NT2/D1 (cell line): ENCODE data around the gene AFTPH.

Experiments used
- DNase-seq: peaks from one replicate; pipeline ENCODE4 v3.0.0-alpha.2; 2011; ENCODE audit warnings: low read depth, low spot score
- H3K27me3 ChIP-seq: 2 replicates; pipeline ENCODE4 v1.6.0; 2011; ENCODE audit warnings: mild to moderate bottlenecking; ENCODE audit not compliant: insufficient read length, insufficient read depth
- H3K36me3 ChIP-seq: 2 replicates; pipeline ENCODE4 v1.6.1; 2011; ENCODE audit warnings: mild to moderate bottlenecking, low read length, mixed read lengths; ENCODE audit not compliant: insufficient read depth, insufficient read length
- H3K4me1 ChIP-seq: 2 replicates; pipeline ENCODE4 v1.5.1; 2011; ENCODE audit not compliant: insufficient read depth, insufficient read length
- H3K4me3 ChIP-seq: 2 replicates; pipeline ENCODE4 v1.5.1; 2011; ENCODE audit warnings: low read depth; ENCODE audit not compliant: insufficient read length
- H3K9ac ChIP-seq: 2 replicates; pipeline ENCODE4 v1.6.0; 2011; ENCODE audit warnings: low read depth; ENCODE audit not compliant: insufficient read length
- H3K9me3 ChIP-seq: 2 replicates; pipeline ENCODE4 v1.5.1; 2011; ENCODE audit warnings: mild to moderate bottlenecking, low read length; ENCODE audit not compliant: insufficient read depth
- SUZ12 ChIP-seq: IDR thresholded peaks from 2 replicates; pipeline ENCODE4 v1.6.1; 2011; ENCODE audit not compliant: insufficient read length, insufficient read depth; ENCODE audit errors: extremely low read depth
- YY1 ChIP-seq: IDR thresholded peaks from 2 replicates; pipeline ENCODE4 v1.6.1; 2011; ENCODE audit not compliant: insufficient read length, insufficient read depth
- ZNF274 ChIP-seq: IDR thresholded peaks from 2 replicates; pipeline ENCODE4 v1.6.1; 2011; ENCODE audit warnings: mild to moderate bottlenecking, low read depth, low read length

Gene AFTPH

DNA sequence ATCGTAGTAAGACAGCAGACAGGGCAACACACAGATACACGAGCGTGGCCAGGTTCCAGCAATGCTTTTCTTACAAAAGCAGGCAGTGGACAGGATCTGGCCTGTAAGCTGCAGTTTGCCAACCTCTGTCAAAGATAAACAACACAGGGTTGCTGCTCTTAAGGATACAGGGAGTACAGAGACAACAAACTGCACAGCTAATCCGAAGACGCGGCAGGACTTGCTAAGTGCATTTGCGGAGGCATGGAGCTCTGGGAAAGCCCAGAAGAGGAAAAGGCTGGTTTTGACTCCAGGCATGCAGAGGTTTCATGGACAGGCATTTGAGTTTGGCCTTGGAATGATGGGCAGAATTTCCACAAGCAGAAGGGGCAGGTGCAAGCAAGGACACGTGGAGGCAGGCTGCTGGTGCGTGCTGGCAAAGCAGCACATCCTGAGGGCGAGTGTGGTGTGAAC, 105.2 kb downstream of the AFTPH start:
- TF ChIP-seq SUZ12 (no peak), YY1 (no peak), ZNF274 (no peak)
- Histone ChIP-seq H3K4me1 (peaks cover 3% of the 10 kb centered on the region), H3K4me3 (no peak overlapping the region), H3K36me3 (peaks cover 30% of the 10 kb centered on the region), H3K27me3 (no peaks in the 10 kb centered on the region), H3K9me3 (no peaks in the 10 kb centered on the region), H3K9ac (no peak overlapping the region)
- no peak for DNase-seq

GRCh38 chr2:64629875-64630274, 105.7 kb downstream of the AFTPH start:
- no peak overlapping the region for H3K9ac ChIP-seq
- H3K9me3 ChIP-seq = no peaks in the 10 kb centered on the region
- H3K27me3 ChIP-seq = no peaks in the 10 kb centered on the region
- DNase-seq = no peak
- peaks cover 3% of the 10 kb centered on the region for H3K4me1 ChIP-seq
- no peak for TF ChIP-seq YY1
- TF ChIP-seq ZNF274 = no peak
- TF ChIP-seq SUZ12 = no peak
- H3K4me3 ChIP-seq = no peak overlapping the region
- H3K36me3 ChIP-seq = peaks cover 35% of the 10 kb centered on the region

GRCh38 chr2:64630752-64631151, 106.6 kb downstream of the AFTPH start:
- Histone ChIP-seq H3K9me3 (no peaks in the 10 kb centered on the region), H3K4me1 (peaks cover 3% of the 10 kb centered on the region), H3K36me3 (peaks cover 44% of the 10 kb centered on the region), H3K27me3 (no peaks in the 10 kb centered on the region), H3K4me3 (no peak overlapping the region), H3K9ac (no peak overlapping the region)
- DNase-seq = no peak
- no peak for TF ChIP-seq YY1
- no peak for TF ChIP-seq ZNF274
- TF ChIP-seq SUZ12 = no peak

GRCh38 chr2:64631771-64632170, 107.6 kb downstream of the AFTPH start:
- Histone ChIP-seq H3K9me3 (no peaks in the 10 kb centered on the region), H3K9ac (no peak overlapping the region), H3K4me3 (no peak overlapping the region), H3K4me1 (peaks cover 4% of the 10 kb centered on the region), H3K36me3 (peaks cover 54% of the 10 kb centered on the region), H3K27me3 (no peaks in the 10 kb centered on the region)
- no peak for DNase-seq
- TF ChIP-seq ZNF274 (no peak), SUZ12 (no peak), YY1 (no peak)

DNA sequence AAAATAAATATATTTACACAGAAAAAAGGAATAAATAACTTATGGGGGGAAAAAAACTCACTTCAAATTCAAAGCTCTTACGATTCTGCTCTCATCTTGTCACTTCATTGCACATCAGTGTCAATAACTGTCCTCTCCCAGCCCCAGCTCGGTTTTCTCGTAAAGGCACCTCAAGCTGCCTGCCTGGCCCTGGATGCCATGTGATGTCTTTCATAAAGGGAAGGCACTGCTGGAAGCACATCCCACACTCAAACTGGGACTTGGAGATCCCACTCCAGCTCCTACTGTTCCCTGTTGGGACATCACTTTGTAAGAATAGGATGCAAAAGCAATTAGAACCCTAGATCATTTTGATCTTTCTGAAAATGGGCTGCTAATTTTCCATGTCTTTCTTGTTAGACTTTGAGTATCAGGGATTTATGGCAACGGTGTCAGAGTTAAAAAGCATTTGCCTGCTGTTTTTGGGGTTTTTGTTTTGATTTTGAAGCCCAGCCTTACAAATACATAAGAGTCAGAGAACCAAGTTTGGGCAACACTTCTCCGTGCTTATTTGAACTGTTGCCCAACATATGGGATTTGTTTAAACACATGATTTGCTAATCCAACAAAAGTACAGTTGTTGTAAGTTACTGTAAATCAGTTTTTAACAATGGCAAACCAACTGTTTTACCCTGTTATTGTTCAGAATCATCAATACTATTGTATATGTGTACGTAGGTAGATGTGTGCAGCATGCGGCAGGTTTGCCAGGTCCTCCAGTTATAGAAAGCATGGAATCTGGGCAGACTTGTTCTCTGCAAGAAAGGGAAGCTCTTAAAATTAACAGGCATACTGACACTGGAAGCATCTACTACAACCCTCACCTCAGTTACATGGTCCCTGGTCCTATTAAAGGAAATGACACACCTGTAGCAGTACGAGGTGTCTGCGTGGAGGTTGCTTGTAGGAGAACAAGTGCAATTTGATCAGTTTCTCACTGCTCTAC, 109.0 kb downstream of the AFTPH start:
- DNase-seq = no peak
- H3K9me3 ChIP-seq = no peaks in the 10 kb centered on the region
- peaks cover 4% of the 10 kb centered on the region for H3K4me1 ChIP-seq
- TF ChIP-seq SUZ12 (no peak), YY1 (no peak), ZNF274 (no peak)
- no peak overlapping the region for H3K4me3 ChIP-seq
- peaks cover 62% of the 10 kb centered on the region for H3K36me3 ChIP-seq
- H3K9ac ChIP-seq = no peak overlapping the region
- no peaks in the 10 kb centered on the region for H3K27me3 ChIP-seq

- H3K27me3 ChIP-seq = no peaks in the 10 kb centered on the region
- no peak for DNase-seq
- H3K9ac ChIP-seq = no peak overlapping the region
- peaks cover 62% of the 10 kb centered on the region for H3K36me3 ChIP-seq
- H3K4me3 ChIP-seq = no peak overlapping the region
- H3K9me3 ChIP-seq = no peaks in the 10 kb centered on the region
- TF ChIP-seq YY1 = no peak
- TF ChIP-seq SUZ12 = no peak
- no peak for TF ChIP-seq ZNF274
- H3K4me1 ChIP-seq = peaks cover 4% of the 10 kb centered on the region
Measured at GRCh38 chr2:64634345-64635267, 110.5 kb downstream of the AFTPH start.
